GM12891 (cell line): ENCODE results near the gene LMO1.

Source experiments
- POLR2A ChIP-seq: IDR thresholded peaks from 2 replicates; pipeline ENCODE4 v1.6.1; 2011; ENCODE audit warnings: low read depth, low read length, control low read depth
- POU2F2 ChIP-seq: IDR thresholded peaks from 2 replicates; pipeline ENCODE4 v1.6.1; 2011; ENCODE audit warnings: low read depth, mild to moderate bottlenecking, control low read depth, low read length, moderate library complexity
- TAF1 ChIP-seq: IDR thresholded peaks from 2 replicates; pipeline ENCODE4 v1.6.1; 2011; ENCODE audit warnings: low read depth, low read length, control low read depth

DNA sequence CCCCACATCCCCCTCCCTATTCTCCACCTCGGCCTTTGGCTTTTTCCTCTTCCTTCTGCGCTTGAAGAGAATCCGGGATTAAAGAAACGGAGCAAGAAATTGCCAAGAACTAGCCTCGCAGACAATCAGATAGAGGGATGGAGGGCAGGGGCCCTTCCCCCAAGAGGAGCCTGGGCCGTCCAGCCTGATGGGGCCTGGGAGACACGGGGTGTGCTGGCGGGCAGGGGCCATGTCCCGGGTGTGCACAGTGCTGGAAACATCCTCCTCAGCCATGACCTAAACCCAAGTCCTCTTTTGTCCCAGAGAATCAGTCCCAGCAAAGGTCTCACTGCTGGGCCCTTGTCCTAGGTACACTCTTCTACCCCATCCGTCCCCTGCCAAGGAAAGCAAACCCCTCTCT, 47.7 kb upstream of the LMO1 start:
- TF ChIP-seq POLR2A (no peak), POU2F2 (no peak), TAF1 (no peak)
